Measurements from ENCODE around the gene SLC26A2.

SLC26A2 gene

GRCh38 chr5:149931992-149932436 is 28.5 kb upstream of the SLC26A2 start:
- peak overlapping the region; percentile 44 for H3K4me3 ChIP-seq (ENCODE audit: low read depth, low read length)
- TF ChIP-seq CTCF (IDR thresholded peaks at IDR 0.05; ENCODE audit: low read depth, low read length): no peak

- H3K4me3 ChIP-seq (ENCODE audit: low read depth, low read length): peak overlapping the region; percentile 44
- peak; percentile 51 for TF ChIP-seq CTCF (IDR thresholded peaks at IDR 0.05; ENCODE audit: low read depth, low read length)
These were observed 27.9 kb upstream of the SLC26A2 start for GRCh38 chr5:149932445-149933350.

GRCh38 chr5:149935431-149935901 is 25.1 kb upstream of the SLC26A2 start:
- no peak overlapping the region for H3K4me3 ChIP-seq (ENCODE audit: low read depth, low read length)
- TF ChIP-seq CTCF (IDR thresholded peaks at IDR 0.05; ENCODE audit: low read depth, low read length): no peak

GRCh38 chr5:149936044-149936699 is 24.4 kb upstream of the SLC26A2 start:
- H3K4me3 ChIP-seq (ENCODE audit: low read depth, low read length): no peak overlapping the region
- TF ChIP-seq CTCF (IDR thresholded peaks at IDR 0.05; ENCODE audit: low read depth, low read length): no peak

GRCh38 chr5:149936700-149937091 is 23.9 kb upstream of the SLC26A2 start:
- no peak overlapping the region for H3K4me3 ChIP-seq (ENCODE audit: low read depth, low read length)
- TF ChIP-seq CTCF (IDR thresholded peaks at IDR 0.05; ENCODE audit: low read depth, low read length): no peak

- H3K4me3 ChIP-seq (ENCODE audit: low read depth, low read length): no peak overlapping the region
- no peak for TF ChIP-seq CTCF (IDR thresholded peaks at IDR 0.05; ENCODE audit: low read depth, low read length)
These were observed 22.9 kb upstream of the SLC26A2 start for GRCh38 chr5:149937610-149938009.

GRCh38 chr5:149938279-149938678 is 22.3 kb upstream of the SLC26A2 start:
- TF ChIP-seq CTCF (IDR thresholded peaks at IDR 0.05; ENCODE audit: low read depth, low read length): no peak
- no peak overlapping the region for H3K4me3 ChIP-seq (ENCODE audit: low read depth, low read length)

Measured in WI38 (cell line).